Measurements from ENCODE around the gene ADARB2. TPM values are rescaled to one million over a fixed set of nuclear protein-coding genes. Genes with fewer than 3 reads are reported as not detected.

ADARB2 gene
- total and polyA plus RNA-seq, 2 experiments from 2014 or later = 1.6 to 3.1 TPM

DNA sequence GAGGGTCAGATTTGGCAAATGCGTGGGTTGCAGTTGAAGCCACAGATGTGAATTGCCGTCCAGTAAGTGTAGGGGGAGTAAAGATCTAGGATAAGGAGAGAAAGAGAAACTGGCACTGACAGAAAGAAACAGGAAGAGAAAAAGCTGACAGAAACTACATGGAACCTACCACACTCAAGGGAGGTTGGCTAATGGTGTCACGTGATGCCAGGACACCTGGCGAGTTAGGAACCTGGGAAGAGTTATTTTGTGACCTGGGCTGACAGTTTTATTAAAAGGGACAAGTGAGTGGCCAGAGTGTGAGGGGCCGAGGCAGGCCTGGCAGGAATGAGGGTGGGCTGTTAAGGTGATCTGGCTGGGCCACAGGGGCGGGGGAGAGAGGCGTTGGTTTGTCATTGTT lies 188.7 kb downstream of the ADARB2 start:
- Histone ChIP-seq H3K27me3 (no peaks in the 10 kb centered on the region), H3K27ac (no peak overlapping the region), H3K4me1 (ENCODE audit: low read depth) (peaks cover 29% of the 10 kb centered on the region), H3K4me3 (no peak overlapping the region), H3K9me3 (ENCODE audit: low read depth) (no peaks in the 10 kb centered on the region), H3K36me3 (no peaks in the 10 kb centered on the region)
- DNase-seq (ENCODE audit: low read depth in 1 of 2, low spot score in 1 of 2) = no peak
- TF ChIP-seq, protein P1, sequence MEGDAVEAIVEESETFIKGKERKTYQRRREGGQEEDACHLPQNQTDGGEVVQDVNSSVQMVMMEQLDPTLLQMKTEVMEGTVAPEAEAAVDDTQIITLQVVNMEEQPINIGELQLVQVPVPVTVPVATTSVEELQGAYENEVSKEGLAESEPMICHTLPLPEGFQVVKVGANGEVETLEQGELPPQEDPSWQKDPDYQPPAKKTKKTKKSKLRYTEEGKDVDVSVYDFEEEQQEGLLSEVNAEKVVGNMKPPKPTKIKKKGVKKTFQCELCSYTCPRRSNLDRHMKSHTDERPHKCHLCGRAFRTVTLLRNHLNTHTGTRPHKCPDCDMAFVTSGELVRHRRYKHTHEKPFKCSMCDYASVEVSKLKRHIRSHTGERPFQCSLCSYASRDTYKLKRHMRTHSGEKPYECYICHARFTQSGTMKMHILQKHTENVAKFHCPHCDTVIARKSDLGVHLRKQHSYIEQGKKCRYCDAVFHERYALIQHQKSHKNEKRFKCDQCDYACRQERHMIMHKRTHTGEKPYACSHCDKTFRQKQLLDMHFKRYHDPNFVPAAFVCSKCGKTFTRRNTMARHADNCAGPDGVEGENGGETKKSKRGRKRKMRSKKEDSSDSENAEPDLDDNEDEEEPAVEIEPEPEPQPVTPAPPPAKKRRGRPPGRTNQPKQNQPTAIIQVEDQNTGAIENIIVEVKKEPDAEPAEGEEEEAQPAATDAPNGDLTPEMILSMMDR (IDR thresholded peaks at IDR 0.05; ENCODE audit: low read depth, low read length) = no peak

DNA sequence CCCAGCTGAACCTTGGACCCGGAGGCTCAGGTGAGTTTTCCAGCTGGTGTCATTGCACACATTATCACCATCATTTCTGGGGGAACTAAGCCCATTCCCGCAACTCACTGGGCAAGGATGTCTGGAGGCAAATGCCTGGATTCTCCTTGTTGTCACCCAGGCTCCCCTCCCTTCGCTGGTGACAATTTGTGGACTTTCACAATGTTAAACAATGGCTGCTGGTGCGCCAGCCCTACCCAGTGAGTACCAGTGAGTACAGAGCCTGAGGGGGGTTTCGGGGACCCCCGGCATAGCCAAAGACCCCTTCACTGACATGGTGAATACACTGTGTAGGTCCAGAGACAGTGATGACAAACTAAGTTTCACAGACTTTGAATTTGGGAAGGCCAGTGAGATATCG lies 189.2 kb downstream of the ADARB2 start:
- no peaks in the 10 kb centered on the region for H3K27me3 ChIP-seq
- peaks cover 24% of the 10 kb centered on the region for H3K4me1 ChIP-seq (ENCODE audit: low read depth)
- no peak overlapping the region for H3K27ac ChIP-seq
- TF ChIP-seq, protein P1 (IDR thresholded peaks at IDR 0.05; ENCODE audit: low read depth, low read length) = no peak
- no peak overlapping the region for H3K4me3 ChIP-seq
- no peaks in the 10 kb centered on the region for H3K36me3 ChIP-seq
- H3K9me3 ChIP-seq (ENCODE audit: low read depth) = no peaks in the 10 kb centered on the region
- no peak for DNase-seq (ENCODE audit: low read depth in 1 of 2, low spot score in 1 of 2)

DNA sequence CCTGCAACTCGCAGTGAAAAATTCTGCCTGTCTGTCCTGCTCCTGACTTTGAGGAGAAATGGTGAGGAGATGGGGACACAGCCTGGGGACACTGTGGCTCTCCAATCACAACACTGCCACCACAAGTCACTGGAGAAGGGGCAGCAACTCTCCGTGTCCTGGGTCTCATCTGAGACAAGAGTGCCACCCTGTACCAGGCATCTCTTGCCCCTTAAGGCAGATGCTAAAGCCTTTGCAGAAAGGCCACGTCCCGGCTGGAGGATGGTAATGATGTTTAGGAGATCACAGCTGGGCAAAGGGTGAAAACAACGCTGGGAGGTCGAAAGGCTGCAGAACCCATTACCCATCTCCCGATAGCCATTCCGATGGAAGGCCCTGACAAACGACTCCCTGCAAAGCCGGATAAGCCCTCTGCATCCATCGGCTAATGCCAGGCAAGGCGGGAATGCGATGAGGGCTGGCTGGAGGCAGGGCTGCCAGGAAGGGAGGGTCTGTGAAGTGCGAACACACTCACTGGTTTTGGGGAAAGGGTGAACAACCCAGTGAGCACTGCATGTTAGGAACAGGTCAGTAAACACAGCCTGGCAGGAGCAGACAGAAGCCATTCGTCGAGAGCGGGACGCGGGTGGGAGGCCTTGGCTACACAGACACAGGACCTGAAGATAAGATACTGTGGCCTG lies 190.8 kb downstream of the ADARB2 start:
- DNase-seq (ENCODE audit: low read depth in 1 of 2, low spot score in 1 of 2) = no peak
- Histone ChIP-seq H3K4me3 (no peak overlapping the region), H3K9me3 (ENCODE audit: low read depth) (no peaks in the 10 kb centered on the region), H3K27me3 (no peaks in the 10 kb centered on the region), H3K36me3 (no peaks in the 10 kb centered on the region), H3K27ac (no peak overlapping the region), H3K4me1 (ENCODE audit: low read depth) (peaks cover 9% of the 10 kb centered on the region)
- TF ChIP-seq, protein P1 (IDR thresholded peaks at IDR 0.05; ENCODE audit: low read depth, low read length) = no peak

DNA sequence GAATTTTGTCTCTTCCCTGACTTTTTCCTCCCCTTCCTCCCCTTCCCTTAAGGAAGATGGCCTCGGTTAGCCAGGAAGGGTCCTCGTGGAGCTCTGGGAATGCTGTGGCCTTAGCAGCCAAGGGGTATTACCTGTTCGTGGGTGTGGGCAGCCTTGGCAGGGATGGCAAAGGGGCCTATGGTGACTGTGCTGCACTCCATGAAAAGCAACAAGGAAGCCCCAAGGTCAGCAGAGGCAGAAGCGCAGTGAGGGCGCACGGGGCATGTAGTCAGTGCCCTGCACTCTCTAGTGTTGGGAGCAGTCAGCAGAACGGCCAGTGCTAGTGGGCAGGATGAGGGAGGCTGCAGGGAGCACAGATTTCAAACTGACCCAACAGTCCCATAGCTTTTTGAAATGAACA lies 191.8 kb downstream of the ADARB2 start:
- Histone ChIP-seq H3K4me1 (ENCODE audit: low read depth) (no peaks in the 10 kb centered on the region), H3K27me3 (no peaks in the 10 kb centered on the region), H3K9me3 (ENCODE audit: low read depth) (no peaks in the 10 kb centered on the region), H3K36me3 (no peaks in the 10 kb centered on the region), H3K4me3 (no peak overlapping the region), H3K27ac (no peak overlapping the region)
- TF ChIP-seq, protein P1 (IDR thresholded peaks at IDR 0.05; ENCODE audit: low read depth, low read length) = no peak
- no peak for DNase-seq (ENCODE audit: low read depth in 1 of 2, low spot score in 1 of 2)

DNA sequence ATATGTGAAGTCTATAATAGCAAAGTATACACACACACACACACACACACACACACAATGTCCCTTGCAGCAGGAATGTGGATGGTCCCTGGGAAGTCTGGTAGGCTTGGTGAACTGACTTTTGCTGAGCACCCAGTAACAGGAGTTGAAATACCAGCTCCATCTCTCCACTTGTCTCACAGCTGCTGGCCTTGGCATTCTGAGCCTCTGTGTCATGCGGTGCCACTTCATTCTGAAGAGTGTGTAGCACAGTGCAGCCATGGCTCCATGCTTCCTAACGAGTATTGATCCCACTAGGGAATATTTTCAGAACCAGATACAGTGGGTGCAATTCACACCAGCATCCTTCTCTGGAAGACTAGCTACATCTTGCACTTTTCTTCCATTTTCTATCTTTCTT lies 192.4 kb downstream of the ADARB2 start:
- no peaks in the 10 kb centered on the region for H3K36me3 ChIP-seq
- no peak overlapping the region for H3K27ac ChIP-seq
- no peaks in the 10 kb centered on the region for H3K27me3 ChIP-seq
- H3K9me3 ChIP-seq (ENCODE audit: low read depth) = no peaks in the 10 kb centered on the region
- H3K4me1 ChIP-seq (ENCODE audit: low read depth) = no peaks in the 10 kb centered on the region
- no peak for DNase-seq (ENCODE audit: low read depth in 1 of 2, low spot score in 1 of 2)
- no peak overlapping the region for H3K4me3 ChIP-seq
- TF ChIP-seq, protein P1 (IDR thresholded peaks at IDR 0.05; ENCODE audit: low read depth, low read length) = no peak
